HAP-1 (cell line): ENCODE measurements around the gene ATXN2.
"Not testable (repeated sequence)": the region's sequence is repeated elsewhere in the genome, so short reads cannot be mapped to it uniquely, and the experiment has no call there.

ENCODE experiments used
- DNase-seq, 2 experiments: peaks; one replicate each; pipeline ENCODE4 v3.0.0-alpha.2; 2016 to 2020; ENCODE audit warnings: low spot score in 2 of 2
- H3K27me3 ChIP-seq: fragments of 250-450 bp; sonication (Bioruptor Pico); 2 replicates; pipeline ENCODE4 v1.5.1; 2020; ENCODE audit warnings: low read depth, mild to moderate bottlenecking, moderate library complexity
- H3K36me3 ChIP-seq: fragments of 250-450 bp; sonication (Bioruptor Pico); replicated peaks from 2 replicates; pipeline ENCODE4 v1.5.1; 2020; ENCODE audit warnings: mild to moderate bottlenecking
- H3K4me1 ChIP-seq: fragments of 250-450 bp; sonication (Bioruptor Pico); 2 replicates; pipeline ENCODE4 v1.5.1; 2020; ENCODE audit warnings: mild to moderate bottlenecking
- H3K4me3 ChIP-seq: fragments of 250-450 bp; sonication (Bioruptor Pico); 2 replicates; pipeline ENCODE4 v1.5.1; 2020; ENCODE audit warnings: mild to moderate bottlenecking, moderate library complexity
- H3K9me3 ChIP-seq: fragments of 250-450 bp; sonication (Bioruptor Pico); 2 replicates; pipeline ENCODE4 v1.5.1; 2020; ENCODE audit warnings: mild to moderate bottlenecking, moderate library complexity
- in situ Hi-C: fragments of 300-500 bp; cut with MboI; formaldehyde crosslinking; loops from 3 replicates; pipeline ENCODE4 v1.14.3; 2020; ENCODE audit warnings: low sequenced_read_pairs, inconsistent platforms, mixed read lengths

The ATXN2 gene

GRCh38 chr12:111482462-111482861 lies 116.7 kb downstream of the ATXN2 start:
- no peak for DNase-seq
- Histone ChIP-seq H3K36me3 (peaks cover 49% of the 10 kb centered on the region), H3K4me1 (no peaks in the 10 kb centered on the region), H3K27me3 (no peaks in the 10 kb centered on the region), H3K4me3 (no peak overlapping the region), H3K9me3 (no peaks in the 10 kb centered on the region)
- in situ Hi-C loops, result no loop called here

DNA sequence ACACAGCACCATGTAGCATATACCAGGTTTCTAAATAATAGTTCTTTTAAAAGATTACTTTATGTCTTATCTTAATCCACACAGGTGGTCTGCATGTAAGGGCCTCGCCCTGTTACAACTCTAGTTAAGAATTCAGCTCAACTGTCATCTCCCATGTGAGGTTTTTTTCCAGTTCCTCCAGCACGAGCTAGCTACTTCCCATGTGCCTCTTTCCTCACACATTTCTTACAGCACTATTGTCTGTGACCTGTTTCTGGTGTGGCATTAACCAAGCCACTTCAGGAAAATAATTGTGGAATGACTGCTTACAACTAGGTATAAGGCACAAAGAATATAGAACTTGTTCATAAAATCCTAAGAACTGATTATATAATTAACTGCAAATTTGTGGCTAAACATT lies 127.9 kb downstream of the ATXN2 start:
- Histone ChIP-seq H3K9me3 (no peaks in the 10 kb centered on the region), H3K27me3 (no peaks in the 10 kb centered on the region), H3K4me1 (no peaks in the 10 kb centered on the region), H3K4me3 (no peak overlapping the region), H3K36me3 (peaks cover 46% of the 10 kb centered on the region)
- in situ Hi-C loops, result no loop called here
- no peak for DNase-seq

DNA sequence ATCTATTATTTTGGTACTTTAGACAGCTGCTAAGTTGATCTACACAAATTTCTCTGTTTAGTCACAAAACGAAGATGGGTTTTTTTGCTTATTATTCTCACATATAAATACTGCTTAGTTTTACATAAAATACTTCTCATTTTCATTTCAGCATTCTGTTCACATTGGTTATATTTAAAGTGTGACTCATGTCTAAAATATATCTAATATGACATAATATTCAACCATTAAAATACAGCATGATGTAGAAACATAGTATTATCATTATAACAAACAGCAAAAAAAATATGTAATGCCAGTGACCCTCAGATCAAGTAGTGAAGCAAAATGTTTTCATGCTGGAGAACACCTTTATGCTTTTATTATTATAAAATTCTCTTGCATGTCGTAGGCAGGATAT lies 129.7 kb downstream of the ATXN2 start:
- in situ Hi-C loops, result no loop called here
- DNase-seq, result no peak
- Histone ChIP-seq H3K4me3 (no peak overlapping the region), H3K9me3 (no peaks in the 10 kb centered on the region), H3K4me1 (no peaks in the 10 kb centered on the region), H3K27me3 (no peaks in the 10 kb centered on the region), H3K36me3 (peaks cover 42% of the 10 kb centered on the region)

- no peak for DNase-seq
- in situ Hi-C loops, result no loop called here
These were observed 131.3 kb downstream of the ATXN2 start for GRCh38 chr12:111467857-111468241.

GRCh38 chr12:111467092-111467856 lies 131.8 kb downstream of the ATXN2 start:
- Histone ChIP-seq H3K9me3 (no peaks in the 10 kb centered on the region), H3K4me1 (no peaks in the 10 kb centered on the region), H3K27me3 (no peaks in the 10 kb centered on the region), H3K4me3 (no peak overlapping the region), H3K36me3 (peaks cover 36% of the 10 kb centered on the region)
- in situ Hi-C loops, result no loop called here
- no peak for DNase-seq

More at GRCh38 chr12:111467857-111468241, 131.3 kb downstream of the ATXN2 start:
- Histone ChIP-seq H3K4me1 (no peaks in the 10 kb centered on the region), H3K9me3 (no peaks in the 10 kb centered on the region), H3K4me3 (no peak overlapping the region), H3K36me3 (peaks cover 42% of the 10 kb centered on the region), H3K27me3 (no peaks in the 10 kb centered on the region)

DNA sequence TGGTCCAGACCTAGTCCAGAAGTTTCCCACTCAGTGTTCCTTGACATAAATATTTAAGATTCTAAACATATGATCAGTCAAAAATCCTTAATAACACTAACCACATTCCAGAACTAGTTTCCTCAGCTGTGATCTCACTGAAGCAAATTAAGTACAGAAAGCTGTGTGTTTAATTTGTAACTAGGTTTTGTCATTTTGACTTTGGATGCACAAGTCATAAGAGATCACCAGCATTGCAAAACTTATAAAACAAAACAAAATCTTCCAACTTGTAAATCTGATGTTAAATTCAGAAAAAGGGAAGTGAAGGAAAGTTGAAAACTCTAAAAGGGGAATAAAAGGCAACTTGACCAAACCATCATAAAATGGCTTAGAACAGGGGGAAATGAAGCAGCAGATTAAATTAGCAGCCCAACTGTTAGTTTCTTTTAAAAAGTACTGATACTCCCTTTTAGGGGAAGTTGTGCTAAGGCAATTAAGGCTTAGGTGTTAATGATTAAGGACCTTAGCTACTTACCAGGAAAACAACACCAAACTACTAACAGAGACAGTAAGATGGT lies 136.8 kb downstream of the ATXN2 start:
- Histone ChIP-seq H3K27me3 (no peaks in the 10 kb centered on the region), H3K9me3 (no peaks in the 10 kb centered on the region), H3K4me1 (no peaks in the 10 kb centered on the region), H3K36me3 (peaks cover 2% of the 10 kb centered on the region), H3K4me3 (no peak overlapping the region)
- DNase-seq, result no peak
- in situ Hi-C loops, result no loop called here

DNA sequence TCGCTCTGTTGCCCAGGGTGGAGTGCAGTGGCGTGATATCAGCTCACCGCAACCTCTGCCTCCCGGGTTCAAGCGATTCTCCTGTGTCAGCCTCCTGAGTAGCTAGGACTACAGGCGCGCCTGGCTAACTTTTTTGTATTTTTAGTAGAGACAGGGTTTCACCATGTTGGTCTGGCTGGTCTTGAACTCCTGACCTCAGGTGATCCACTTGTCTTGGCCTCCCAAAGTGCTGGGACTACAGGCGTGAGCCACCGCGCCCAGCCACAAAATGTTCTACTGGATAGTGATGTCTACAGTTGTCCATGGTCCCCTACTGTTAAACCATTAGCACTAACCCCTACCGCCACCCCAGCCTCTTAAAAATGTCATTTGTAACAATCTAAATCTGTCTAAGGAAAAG lies 139.0 kb downstream of the ATXN2 start:
- H3K4me3 ChIP-seq, H3K27me3 ChIP-seq, H3K4me1 ChIP-seq, DNase-seq, in situ Hi-C loops, H3K9me3 ChIP-seq: not testable (repeated sequence)
- peaks cover 19% of the 10 kb centered on the region for H3K36me3 ChIP-seq

- no peak overlapping the region for H3K4me3 ChIP-seq
- H3K4me1 ChIP-seq, result no peaks in the 10 kb centered on the region
- H3K36me3 ChIP-seq, result peaks cover 30% of the 10 kb centered on the region
- DNase-seq, result no peak
- no peaks in the 10 kb centered on the region for H3K27me3 ChIP-seq
- in situ Hi-C loops, result no loop called here
- H3K9me3 ChIP-seq, result no peaks in the 10 kb centered on the region
These were observed 140.5 kb downstream of the ATXN2 start for GRCh38 chr12:111458546-111459172.

DNA sequence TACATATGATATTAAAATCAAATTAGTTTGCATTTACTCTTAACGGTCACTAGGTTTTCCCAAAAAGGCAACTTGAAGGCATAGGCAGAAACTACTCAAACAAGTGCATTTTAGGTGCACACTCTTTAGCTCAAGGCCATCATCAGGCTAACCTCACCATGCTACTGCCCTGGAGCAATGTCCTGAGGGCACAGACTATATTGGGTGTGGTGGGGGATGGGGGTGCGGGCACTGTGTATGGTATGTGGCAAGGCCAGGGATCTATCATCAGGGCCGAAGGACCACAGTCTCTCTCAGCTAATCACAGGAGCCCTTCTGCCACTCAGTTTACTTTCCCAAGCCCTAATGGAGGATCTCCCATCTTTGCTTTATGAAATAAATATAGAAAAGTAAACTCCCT lies 141.5 kb downstream of the ATXN2 start:
- no peaks in the 10 kb centered on the region for H3K9me3 ChIP-seq
- peaks cover 37% of the 10 kb centered on the region for H3K36me3 ChIP-seq
- in situ Hi-C loops, result no loop called here

GRCh38 chr12:111457071-111457470 lies 142.0 kb downstream of the ATXN2 start:
- DNase-seq, result no peak
- H3K9me3 ChIP-seq, result no peaks in the 10 kb centered on the region
- no peak overlapping the region for H3K4me3 ChIP-seq
- in situ Hi-C loops, result no loop called here
- H3K4me1 ChIP-seq, result no peaks in the 10 kb centered on the region
- no peaks in the 10 kb centered on the region for H3K27me3 ChIP-seq
- H3K36me3 ChIP-seq, result peaks cover 42% of the 10 kb centered on the region

More for the DNA sequence above, 141.5 kb downstream of the ATXN2 start:
- no peaks in the 10 kb centered on the region for H3K4me1 ChIP-seq
- DNase-seq, result no peak
- no peaks in the 10 kb centered on the region for H3K27me3 ChIP-seq
- H3K4me3 ChIP-seq, result no peak overlapping the region

- DNase-seq, result no peak
- in situ Hi-C loops, result no loop called here
- peaks cover 56% of the 10 kb centered on the region for H3K36me3 ChIP-seq
- no peaks in the 10 kb centered on the region for H3K9me3 ChIP-seq
- no peaks in the 10 kb centered on the region for H3K27me3 ChIP-seq
- H3K4me1 ChIP-seq, result no peaks in the 10 kb centered on the region
- no peak overlapping the region for H3K4me3 ChIP-seq
These were observed 143.4 kb downstream of the ATXN2 start for GRCh38 chr12:111455448-111456320.

- Histone ChIP-seq H3K9me3 (no peaks in the 10 kb centered on the region), H3K4me1 (no peaks in the 10 kb centered on the region), H3K4me3 (no peak overlapping the region), H3K27me3 (no peaks in the 10 kb centered on the region), H3K36me3 (peaks cover 64% of the 10 kb centered on the region)
- in situ Hi-C loops, result loop anchor here (5.0 kb wide), 1 partner anchor 58 kb away; no protein-coding TSS in a partner anchor
- no peak for DNase-seq
These were observed 144.2 kb downstream of the ATXN2 start for GRCh38 chr12:111454716-111455447.

- no peak for DNase-seq
- Histone ChIP-seq H3K9me3 (no peaks in the 10 kb centered on the region), H3K36me3 (peaks cover 66% of the 10 kb centered on the region), H3K4me1 (no peaks in the 10 kb centered on the region), H3K4me3 (no peak overlapping the region), H3K27me3 (no peaks in the 10 kb centered on the region)
- in situ Hi-C loops, result loop anchor here (5.0 kb wide), 1 partner anchor 57 kb away; no protein-coding TSS in a partner anchor
These were observed 144.8 kb downstream of the ATXN2 start for GRCh38 chr12:111454311-111454710.
